PC-3 (cell line): Measurements from ENCODE around the gene RAX. TPM values are rescaled to one million over a fixed set of nuclear protein-coding genes. Genes with fewer than 3 reads are reported as not detected.
A peak's percentile ranks its signal among the peaks of the same experiment; 100 is the strongest.

Source experiments
- ATAC-seq: fragments of 200-7000 bp; cut with Tn5 transposase; 2 replicates; pipeline ENCODE4 v1.9.1; 2020; ENCODE audit warnings: mild to moderate bottlenecking, moderate library complexity
- BruUV-seq: library from RNA; stranded (reverse); fragments of 400-500 nt; replicated peaks from 2 replicates; lab custom pipeline; 2021; lab: Mats Ljungman, UMichigan
- CTCF ChIA-PET: fragments of 300-600 bp; sonication (Branson Sonifier 250); formaldehyde crosslinking; loops from one replicate; lab custom pipeline; 2022; ENCODE audit warnings: antibody characterized with exemption; lab: Charles Lee
- POLR2A ChIA-PET: fragments of 300-600 bp; sonication (Branson Sonifier 250); formaldehyde crosslinking; loops from one replicate; lab custom pipeline; 2022; ENCODE audit warnings: antibody characterized with exemption; ENCODE audit not compliant: unreplicated experiment; lab: Charles Lee
- DNase-seq: peaks from one replicate; pipeline ENCODE4 v3.0.0-alpha.2; 2015
- H2AFZ ChIP-seq: fragments of 300-600 bp; sonication (generic); 2 replicates; pipeline ENCODE4 v1.6.0; 2016; ENCODE audit warnings: antibody characterized with exemption, low read length
- H3F3A ChIP-seq: fragments of 300-600 bp; sonication (generic); one replicate; pipeline ENCODE4 v1.6.0; 2017; ENCODE audit warnings: antibody characterized with exemption, low read length, control low read depth, mild to moderate bottlenecking; ENCODE audit not compliant: unreplicated experiment
- H3K27ac ChIP-seq: fragments of 300-600 bp; sonication (generic); 2 replicates; pipeline ENCODE4 v1.5.1; 2016; ENCODE audit warnings: mild to moderate bottlenecking, low read length
- H3K27me3 ChIP-seq: fragments of 300-600 bp; sonication (generic); 2 replicates; pipeline ENCODE4 v1.6.1; 2016; ENCODE audit warnings: low read length, mixed read lengths
- H3K36me3 ChIP-seq: fragments of 300-600 bp; sonication (generic); 2 replicates; pipeline ENCODE4 v1.6.1; 2016; ENCODE audit warnings: low read depth, mixed run types, low read length, mixed read lengths
- H3K4me1 ChIP-seq: fragments of 300-600 bp; sonication (generic); 2 replicates; pipeline ENCODE4 v1.5.1; 2016; ENCODE audit warnings: low read length; ENCODE audit not compliant: insufficient read depth
- H3K4me2 ChIP-seq: fragments of 300-600 bp; sonication (generic); 2 replicates; pipeline ENCODE4 v1.6.0; 2016; ENCODE audit warnings: low read length
- H3K4me3 ChIP-seq: fragments of 300-600 bp; sonication (generic); 2 replicates; pipeline ENCODE4 v1.5.1; 2016; ENCODE audit warnings: mild to moderate bottlenecking, low read length, mixed read lengths
- H3K79me2 ChIP-seq: fragments of 300-600 bp; sonication (generic); 2 replicates; pipeline ENCODE4 v1.6.1; 2017; ENCODE audit warnings: low read length, mixed read lengths
- H3K9ac ChIP-seq: fragments of 300-600 bp; sonication (generic); 2 replicates; pipeline ENCODE4 v1.6.0; 2016; ENCODE audit warnings: mild to moderate bottlenecking, low read length
- H3K9me2 ChIP-seq: fragments of 300-600 bp; sonication (generic); replicated peaks from 2 replicates; pipeline ENCODE4 v1.6.1; 2016; ENCODE audit warnings: mixed run types, low read length, mixed read lengths
- H3K9me3 ChIP-seq: fragments of 300-600 bp; sonication (generic); 2 replicates; pipeline ENCODE4 v1.6.1; 2016; ENCODE audit warnings: low read length, mixed read lengths
- H4K20me1 ChIP-seq: fragments of 300-600 bp; sonication (generic); 2 replicates; pipeline ENCODE4 v1.6.1; 2016; ENCODE audit warnings: low read length, mixed read lengths
- CTCF ChIP-seq: fragments of 300-600 bp; sonication (generic); conservative IDR thresholded peaks from 2 replicates; pipeline ENCODE4 v1.5.1; 2017; ENCODE audit warnings: antibody characterized with exemption, low read depth, mild to moderate bottlenecking, low read length
- EZH2 ChIP-seq: fragments of 300-600 bp; sonication (generic); IDR thresholded peaks from one replicate; pipeline ENCODE4 v1.6.1; 2017; ENCODE audit warnings: antibody characterized with exemption, mild to moderate bottlenecking, low read length; ENCODE audit not compliant: unreplicated experiment
- EZH2phosphoT487 ChIP-seq: fragments of 300-600 bp; sonication (generic); IDR thresholded peaks from 2 replicates; pipeline ENCODE4 v1.6.1; 2018; ENCODE audit warnings: mild to moderate bottlenecking, antibody characterized with exemption, low read length, borderline replicate concordance
- intact Hi-C: fragments of 100-400 bp; cut with micrococcal nuclease; formaldehyde crosslinking; loops from 2 replicates; pipeline ENCODE4 v1.9.0; 2023
- total RNA-seq: library from RNA; depleted of rRNA; stranded (reverse); fragments of >200 nt; gene quantifications from 2 replicates; pipeline ENCODE4 v1.2.3, GENCODE V29; 2014

RAX gene
- total RNA-seq, 1 experiment from 2014 or later: not detected

- CTCF ChIA-PET: interaction anchor here (1.1 kb wide), 1 partner anchor 33 kb away, joined by 3 read pairs; no protein-coding TSS in a partner anchor
- no peaks in the 10 kb centered on the region for H3K36me3 ChIP-seq
- no peaks in the 10 kb centered on the region for H3F3A ChIP-seq
- no peaks in the 10 kb centered on the region for H3K9me3 ChIP-seq
- no peaks in the 10 kb centered on the region for H4K20me1 ChIP-seq
- no TSS peak for BruUV-seq
- intact Hi-C loops: loop anchor here (5.0 kb wide), 1 partner anchor 135 kb away; no protein-coding TSS in a partner anchor
- H3K27me3 ChIP-seq: peaks cover 71% of the 10 kb centered on the region
- no peak for ATAC-seq
- DNase-seq: no peak
- H3K9ac ChIP-seq: no peak overlapping the region
- H3K79me2 ChIP-seq: no peaks in the 10 kb centered on the region
- H2AFZ ChIP-seq: no peak overlapping the region
- no peak overlapping the region for H3K4me2 ChIP-seq
- POLR2A ChIA-PET: no interaction called here
- H3K27ac ChIP-seq: no peak overlapping the region
- no peak overlapping the region for H3K4me3 ChIP-seq
- no peaks in the 10 kb centered on the region for H3K9me2 ChIP-seq
- TF ChIP-seq EZH2: no peak
- TF ChIP-seq CTCF: no peak
- no peak for TF ChIP-seq EZH2phosphoT487
- H3K4me1 ChIP-seq: peaks cover 9% of the 10 kb centered on the region
Measured at GRCh38 chr18:59266886-59267502, 6.3 kb downstream of the RAX start.

- TF ChIP-seq EZH2phosphoT487 (no peak), EZH2 (no peak), CTCF (peak; percentile 25; the same call in 1 of the 2 replicates)
- no TSS peak for BruUV-seq
- H3K27ac ChIP-seq: no peak overlapping the region
- ChIA-PET POLR2A (no interaction called here), CTCF (interaction anchor here (1.1 kb wide), 1 partner anchor 34 kb away, joined by 3 read pairs; no protein-coding TSS in a partner anchor)
- no peak overlapping the region for H3K9ac ChIP-seq
- H3K4me3 ChIP-seq: no peak overlapping the region
- H3K9me2 ChIP-seq: no peaks in the 10 kb centered on the region
- DNase-seq (no peak), ATAC-seq (no peak)
- no peaks in the 10 kb centered on the region for H3K36me3 ChIP-seq
- peaks cover 9% of the 10 kb centered on the region for H3K4me1 ChIP-seq
- no peaks in the 10 kb centered on the region for H4K20me1 ChIP-seq
- intact Hi-C loops: loop anchor here (5.0 kb wide), 1 partner anchor 136 kb away; no protein-coding TSS in a partner anchor
- H3K27me3 ChIP-seq: peaks cover 70% of the 10 kb centered on the region
- no peaks in the 10 kb centered on the region for H3K79me2 ChIP-seq
- H2AFZ ChIP-seq: no peak overlapping the region
- H3F3A ChIP-seq: no peaks in the 10 kb centered on the region
- H3K9me3 ChIP-seq: no peaks in the 10 kb centered on the region
- no peak overlapping the region for H3K4me2 ChIP-seq
Measured at GRCh38 chr18:59266459-59266858, 6.8 kb downstream of the RAX start.

- intact Hi-C loops: loop anchor here (5.0 kb wide), 1 partner anchor 136 kb away; no protein-coding TSS in a partner anchor
- Histone ChIP-seq H3K27ac (no peak overlapping the region), H3K27me3 (peaks cover 65% of the 10 kb centered on the region), H3K36me3 (no peaks in the 10 kb centered on the region), H4K20me1 (no peaks in the 10 kb centered on the region), H3K4me1 (peaks cover 9% of the 10 kb centered on the region), H3K4me2 (no peak overlapping the region), H3K9ac (no peak overlapping the region), H3F3A (no peaks in the 10 kb centered on the region), H3K4me3 (no peak overlapping the region), H3K79me2 (no peaks in the 10 kb centered on the region), H3K9me2 (no peaks in the 10 kb centered on the region), H2AFZ (no peak overlapping the region), H3K9me3 (no peaks in the 10 kb centered on the region)
- CTCF ChIA-PET: interaction anchor here (1.1 kb wide), 1 partner anchor 34 kb away, joined by 3 read pairs; no protein-coding TSS in a partner anchor
- POLR2A ChIA-PET: no interaction called here
- TF ChIP-seq CTCF (no peak), EZH2 (no peak), EZH2phosphoT487 (no peak)
- ATAC-seq (no peak), DNase-seq (no peak)
- no TSS peak for BruUV-seq
Measured at GRCh38 chr18:59265974-59266369, 7.3 kb downstream of the RAX start.
